Measurements from ENCODE around the gene UBAC2.

UBAC2 gene

GRCh38 chr13:99165753-99166587 lies 34.7 kb upstream of the UBAC2 start:
- no peak for DNase-seq (ENCODE audit: extremely low spot score)
- ChIA-PET CTCF (interaction anchor here (0.9 kb wide), 1 partner anchor 11 kb away, joined by 6 read pairs; no protein-coding TSS in a partner anchor), POLR2A (no interaction called here)
- TF ChIP-seq BHLHE40 (IDR thresholded peaks at IDR 0.05; ENCODE audit: borderline replicate concordance) (no peak), FOXK2 (IDR thresholded peaks at IDR 0.05) (no peak), L3MBTL2 (conservative IDR thresholded peaks at IDR 0.05) (no peak)

DNA sequence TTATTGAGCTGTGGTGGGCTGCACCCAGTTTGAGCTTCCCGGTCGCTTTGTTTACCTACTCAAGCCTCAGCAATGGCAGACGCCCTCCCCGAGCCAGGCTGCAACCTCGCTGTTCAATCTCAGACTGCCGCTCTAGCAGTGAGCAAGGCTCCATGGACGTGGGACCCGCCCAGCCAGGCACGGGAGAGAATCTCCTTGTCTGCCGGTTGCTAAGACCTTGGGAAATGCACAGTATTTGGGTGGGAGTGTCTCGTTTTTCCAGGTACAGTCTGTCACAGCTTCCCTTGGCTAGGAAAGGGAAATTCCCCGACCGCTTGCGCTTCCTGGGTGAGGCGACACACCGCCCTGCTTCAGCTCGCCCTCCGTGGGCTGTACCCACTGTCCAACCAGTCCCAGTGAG lies 27.7 kb upstream of the UBAC2 start:
- ChIA-PET CTCF (no interaction called here), POLR2A (no interaction called here)
- TF ChIP-seq L3MBTL2 (conservative IDR thresholded peaks at IDR 0.05), result no peak
- TF ChIP-seq SUZ12 (IDR thresholded peaks at IDR 0.05), result no peak
- TF ChIP-seq ZNF384 (IDR thresholded peaks at IDR 0.05), result no peak
- TF ChIP-seq BHLHE40 (IDR thresholded peaks at IDR 0.05; ENCODE audit: borderline replicate concordance), result no peak
- no peak for TF ChIP-seq TARDBP (IDR thresholded peaks at IDR 0.05)
- TF ChIP-seq ARNT (IDR thresholded peaks at IDR 0.05), result no peak
- no peak for TF ChIP-seq FOXK2 (IDR thresholded peaks at IDR 0.05)
- TF ChIP-seq SP1 (IDR thresholded peaks at IDR 0.05), result no peak
- TF ChIP-seq ELF4 (IDR thresholded peaks at IDR 0.05), result no peak
- no peak for TF ChIP-seq LEF1 (IDR thresholded peaks at IDR 0.05; ENCODE audit: borderline replicate concordance)
- TF ChIP-seq HDGF (IDR thresholded peaks at IDR 0.05; ENCODE audit: borderline replicate concordance), result no peak
- TF ChIP-seq CTBP1 (IDR thresholded peaks at IDR 0.05; ENCODE audit: borderline replicate concordance), result no peak
- no peak for TF ChIP-seq FOXA1 (IDR thresholded peaks at IDR 0.05)
- TF ChIP-seq FOXM1 (IDR thresholded peaks at IDR 0.05; ENCODE audit: borderline replicate concordance), result no peak
- no peak for TF ChIP-seq NFRKB (IDR thresholded peaks at IDR 0.05)
- TF ChIP-seq PKNOX1 (IDR thresholded peaks at IDR 0.05), result no peak
- DNase-seq (ENCODE audit: extremely low spot score), result no peak

DNA sequence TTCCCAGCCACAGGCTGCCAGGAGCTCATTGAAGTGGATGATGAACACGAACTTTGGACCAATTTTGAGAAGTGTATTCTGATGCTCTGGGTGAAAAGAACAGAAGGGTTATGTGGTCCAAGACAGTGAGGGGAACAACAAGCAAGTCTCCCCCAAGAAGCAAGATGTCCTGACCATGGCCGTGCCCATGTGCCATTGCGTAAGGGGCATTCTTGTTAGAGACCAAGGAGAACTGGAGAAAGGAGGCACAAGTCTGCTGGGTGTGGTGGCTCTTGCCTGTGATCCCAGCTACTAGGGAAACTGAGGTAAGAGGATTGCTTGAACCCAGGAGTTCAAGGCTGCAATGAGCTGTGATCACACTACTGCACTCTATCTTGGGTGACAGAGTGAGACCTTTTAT lies 27.0 kb upstream of the UBAC2 start:
- TF ChIP-seq CTBP1 (IDR thresholded peaks at IDR 0.05; ENCODE audit: borderline replicate concordance) (no peak), HDGF (IDR thresholded peaks at IDR 0.05; ENCODE audit: borderline replicate concordance) (no peak), ARNT (IDR thresholded peaks at IDR 0.05) (no peak), PKNOX1 (IDR thresholded peaks at IDR 0.05) (no peak), TARDBP (IDR thresholded peaks at IDR 0.05) (no peak), ZNF384 (IDR thresholded peaks at IDR 0.05) (no peak), SP1 (IDR thresholded peaks at IDR 0.05) (no peak), FOXA1 (IDR thresholded peaks at IDR 0.05) (no peak), BHLHE40 (IDR thresholded peaks at IDR 0.05; ENCODE audit: borderline replicate concordance) (no peak), FOXK2 (IDR thresholded peaks at IDR 0.05) (no peak)
- DNase-seq (ENCODE audit: extremely low spot score), result no peak
- CTCF ChIA-PET, result no interaction called here
- POLR2A ChIA-PET, result no interaction called here

GRCh38 chr13:99174533-99175100 lies 26.0 kb upstream of the UBAC2 start:
- TF ChIP-seq FOXM1 (IDR thresholded peaks at IDR 0.05; ENCODE audit: borderline replicate concordance) (no peak), LEF1 (IDR thresholded peaks at IDR 0.05; ENCODE audit: borderline replicate concordance) (no peak), FOXA1 (IDR thresholded peaks at IDR 0.05) (no peak), NFRKB (IDR thresholded peaks at IDR 0.05) (no peak), CTBP1 (IDR thresholded peaks at IDR 0.05; ENCODE audit: borderline replicate concordance) (no peak), FOXK2 (IDR thresholded peaks at IDR 0.05) (no peak), SP1 (IDR thresholded peaks at IDR 0.05) (no peak), ELF4 (IDR thresholded peaks at IDR 0.05) (no peak), HDGF (IDR thresholded peaks at IDR 0.05; ENCODE audit: borderline replicate concordance) (no peak), ARNT (IDR thresholded peaks at IDR 0.05) (no peak), ZNF384 (IDR thresholded peaks at IDR 0.05) (no peak), BHLHE40 (IDR thresholded peaks at IDR 0.05; ENCODE audit: borderline replicate concordance) (no peak), TARDBP (IDR thresholded peaks at IDR 0.05) (no peak), PKNOX1 (IDR thresholded peaks at IDR 0.05) (no peak), SUZ12 (IDR thresholded peaks at IDR 0.05) (no peak), L3MBTL2 (conservative IDR thresholded peaks at IDR 0.05) (no peak)
- ChIA-PET CTCF (interaction anchor here (0.7 kb wide), 1 partner anchor 185 kb away, joined by 3 read pairs; no protein-coding TSS in a partner anchor), POLR2A (no interaction called here)
- no peak for DNase-seq (ENCODE audit: extremely low spot score)

DNA sequence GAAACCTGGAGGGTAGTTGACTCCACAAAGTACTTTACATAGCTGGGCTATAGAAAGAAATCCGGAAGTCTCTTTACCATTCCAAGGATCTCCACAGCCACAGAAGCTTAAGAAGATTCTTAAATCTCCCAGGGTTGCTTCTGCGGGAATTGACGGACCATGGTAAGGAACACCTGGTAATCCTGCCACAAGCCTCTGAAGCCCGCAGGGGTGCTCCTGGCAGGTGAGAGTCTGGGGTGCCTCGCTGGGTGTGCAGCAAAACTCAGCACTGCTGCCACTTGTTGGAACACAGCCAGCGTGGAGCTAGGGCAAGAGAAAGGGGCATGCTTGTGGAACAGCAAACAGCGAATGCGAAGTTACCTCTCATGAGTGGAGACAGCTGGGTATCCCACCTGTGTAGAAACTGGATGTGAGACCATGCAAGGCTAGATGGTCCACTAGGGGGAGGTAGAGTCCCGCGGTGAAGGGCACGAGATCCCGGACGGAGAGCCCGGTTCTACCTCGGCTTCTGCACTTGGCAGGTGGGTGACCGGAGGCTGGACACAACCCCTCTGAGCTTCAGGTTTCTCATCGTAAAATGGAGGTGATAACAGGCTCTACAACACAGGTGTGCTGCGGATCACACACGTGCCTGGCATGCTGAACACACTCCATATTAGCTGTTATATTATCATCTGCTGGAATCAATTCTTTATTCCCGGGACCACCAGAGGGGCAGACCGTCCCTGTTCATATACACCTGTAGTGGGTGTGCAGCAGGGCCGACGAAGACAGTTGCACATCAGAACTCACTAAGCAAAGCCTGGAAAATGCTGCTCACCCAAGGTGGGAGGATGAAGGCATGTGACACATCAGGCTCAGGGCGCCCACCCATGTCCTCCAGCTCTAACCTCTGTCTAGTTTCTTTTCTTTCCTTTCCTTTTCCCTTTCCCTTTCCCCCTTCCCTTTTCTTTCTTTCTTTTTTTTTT lies 24.1 kb upstream of the UBAC2 start:
- DNase-seq (ENCODE audit: extremely low spot score), result peak; percentile 79
- ChIA-PET CTCF (interaction anchor here (0.5 to 2.4 kb wide), 21 partner anchors 9 to 264 kb away, joined by 3 to 29 read pairs (median 4); partner anchors contain the start of gene UBAC2), POLR2A (interaction anchor here (1.5 kb wide), 1 partner anchor 24 kb away, joined by 6 read pairs; the partner anchor contains the start of gene UBAC2)
- TF ChIP-seq L3MBTL2 (conservative IDR thresholded peaks at IDR 0.05) (peak; percentile 45), NFRKB (IDR thresholded peaks at IDR 0.05) (no peak), PKNOX1 (IDR thresholded peaks at IDR 0.05) (no peak), ZNF384 (IDR thresholded peaks at IDR 0.05) (no peak), ARNT (IDR thresholded peaks at IDR 0.05) (no peak), FOXK2 (IDR thresholded peaks at IDR 0.05) (no peak), BHLHE40 (IDR thresholded peaks at IDR 0.05; ENCODE audit: borderline replicate concordance) (no peak)
